Activated T-helper 1 cell treated with anti-CD3 and anti-CD28 coated beads, Interleukin-12 subunit alpha, Interleukin-12 subunit beta, Interleukin-2, Interleukin-4 antibody, amounts not matched to agents 30 ng/mL and 10 ng/mL and 1 ng/mL, durations not matched to agents 14 hours and 24 hours and 36 hours (primary cell): ENCODE data around the gene ZBED4. TPM values are rescaled to one million over a fixed set of nuclear protein-coding genes. Genes with fewer than 3 reads are reported as not detected.

Experiments used
- DNase-seq: peaks from one replicate; pipeline ENCODE4 v3.0.0; 2021; ENCODE audit warnings: low spot score
- H3K27ac Mint-ChIP-seq: one replicate; pipeline ENCODE4 v1.8.0; 2021; ENCODE audit warnings: mild to moderate bottlenecking, mixed read lengths
- H3K27me3 Mint-ChIP-seq: one replicate; pipeline ENCODE4 v1.8.0; 2022; ENCODE audit warnings: mild to moderate bottlenecking, moderate library complexity, mixed read lengths; ENCODE audit not compliant: insufficient read depth
- H3K36me3 Mint-ChIP-seq: one replicate; pipeline ENCODE4 v1.8.0; 2021; ENCODE audit warnings: low read depth, mixed read lengths
- H3K4me1 Mint-ChIP-seq: one replicate; pipeline ENCODE4 v1.8.0; 2021; ENCODE audit warnings: low read depth, mixed read lengths
- H3K4me3 Mint-ChIP-seq: one replicate; pipeline ENCODE4 v1.8.0; 2021; ENCODE audit warnings: mild to moderate bottlenecking, moderate library complexity, mixed read lengths
- H3K9me3 Mint-ChIP-seq: one replicate; pipeline ENCODE4 v1.8.0; 2021; ENCODE audit warnings: mixed read lengths
- intact Hi-C: fragments of 100-400 bp; cut with micrococcal nuclease; formaldehyde crosslinking; loops from one replicate; pipeline ENCODE4 v1.15.1; 2024
- total RNA-seq: library from RNA; stranded (reverse); gene quantifications from 2 replicates; pipeline ENCODE4 v1.2.3, GENCODE V29; 2022

ZBED4 gene
- total RNA-seq, 1 donor from 2014 or later = 19.4 TPM

GRCh38 chr22:49928555-49929210, 75.0 kb downstream of the ZBED4 start:
- no peak overlapping the region for H3K27ac Mint-ChIP-seq
- intact Hi-C loops = loop anchor here (1.0 to 5.0 kb wide), 4 partner anchors 34 to 281 kb away; partner anchors contain the start of gene PIM3
- H3K4me3 Mint-ChIP-seq = no peak overlapping the region
- peaks cover 15% of the 10 kb centered on the region for H3K36me3 Mint-ChIP-seq
- H3K4me1 Mint-ChIP-seq = peaks cover 32% of the 10 kb centered on the region
- H3K9me3 Mint-ChIP-seq = no peaks in the 10 kb centered on the region
- DNase-seq = no peak
- H3K27me3 Mint-ChIP-seq = no peaks in the 10 kb centered on the region

DNA sequence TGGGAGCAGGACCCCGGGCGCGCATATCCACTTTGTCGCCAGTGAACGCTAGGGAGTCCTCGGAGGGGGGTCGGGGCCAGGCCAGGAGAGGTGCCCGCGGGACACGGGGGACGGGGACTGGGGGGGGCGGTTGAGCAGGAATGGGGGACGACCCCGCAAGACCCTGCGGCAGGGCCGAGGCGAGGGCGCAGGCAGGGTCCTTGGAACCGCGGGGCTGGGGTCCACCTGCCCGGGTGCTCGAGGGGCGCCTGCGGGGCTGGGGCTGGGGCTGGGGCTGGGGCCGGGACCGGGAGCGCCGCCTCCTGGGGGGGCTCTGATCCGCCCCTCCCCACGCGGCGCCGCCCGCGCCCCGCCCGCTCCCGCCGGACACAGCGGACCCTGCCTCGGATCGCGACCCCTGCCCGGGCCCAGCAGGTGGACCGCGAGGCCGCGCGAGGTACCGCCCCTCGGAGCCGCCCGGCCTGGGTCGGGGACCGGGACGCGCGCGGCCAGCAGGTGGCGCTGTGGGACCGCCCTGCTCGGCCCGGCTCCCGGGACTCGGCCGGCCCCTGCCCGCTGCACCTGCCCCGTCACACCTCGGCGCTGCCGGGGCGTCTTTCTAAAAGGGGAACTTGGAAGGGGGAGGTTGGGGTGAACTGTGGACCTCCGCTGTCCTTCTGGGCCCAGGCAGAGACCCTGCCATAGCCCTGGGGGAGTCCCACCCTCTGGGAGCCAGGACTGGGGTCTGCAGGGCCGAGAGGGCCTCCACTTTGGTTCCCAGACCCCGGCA, 75.8 kb downstream of the ZBED4 start:
- peak; percentile 75 for DNase-seq
- H3K36me3 Mint-ChIP-seq = peaks cover 10% of the 10 kb centered on the region
- H3K27ac Mint-ChIP-seq = no peak overlapping the region
- H3K4me1 Mint-ChIP-seq = peaks cover 32% of the 10 kb centered on the region
- no peaks in the 10 kb centered on the region for H3K27me3 Mint-ChIP-seq
- intact Hi-C loops = loop anchor here (1.0 to 5.0 kb wide), 4 partner anchors 33 to 280 kb away; partner anchors contain the start of gene PIM3
- no peak overlapping the region for H3K4me3 Mint-ChIP-seq
- no peaks in the 10 kb centered on the region for H3K9me3 Mint-ChIP-seq

- intact Hi-C loops = loop anchor here (1.0 to 5.0 kb wide), 4 partner anchors 32 to 279 kb away; partner anchors contain the start of gene PIM3
- H3K4me3 Mint-ChIP-seq = no peak overlapping the region
These were observed 76.4 kb downstream of the ZBED4 start for GRCh38 chr22:49929994-49930575.

GRCh38 chr22:49930596-49931412, 77.2 kb downstream of the ZBED4 start:
- H3K27ac Mint-ChIP-seq = peak overlapping the region; percentile 47
- no peaks in the 10 kb centered on the region for H3K9me3 Mint-ChIP-seq
- no peaks in the 10 kb centered on the region for H3K27me3 Mint-ChIP-seq

More at GRCh38 chr22:49929994-49930575, 76.4 kb downstream of the ZBED4 start:
- Mint-ChIP-seq H3K9me3 (no peaks in the 10 kb centered on the region), H3K27me3 (no peaks in the 10 kb centered on the region), H3K36me3 (peaks cover 9% of the 10 kb centered on the region), H3K4me1 (peaks cover 31% of the 10 kb centered on the region), H3K27ac (no peak overlapping the region)
- no peak for DNase-seq

DNA sequence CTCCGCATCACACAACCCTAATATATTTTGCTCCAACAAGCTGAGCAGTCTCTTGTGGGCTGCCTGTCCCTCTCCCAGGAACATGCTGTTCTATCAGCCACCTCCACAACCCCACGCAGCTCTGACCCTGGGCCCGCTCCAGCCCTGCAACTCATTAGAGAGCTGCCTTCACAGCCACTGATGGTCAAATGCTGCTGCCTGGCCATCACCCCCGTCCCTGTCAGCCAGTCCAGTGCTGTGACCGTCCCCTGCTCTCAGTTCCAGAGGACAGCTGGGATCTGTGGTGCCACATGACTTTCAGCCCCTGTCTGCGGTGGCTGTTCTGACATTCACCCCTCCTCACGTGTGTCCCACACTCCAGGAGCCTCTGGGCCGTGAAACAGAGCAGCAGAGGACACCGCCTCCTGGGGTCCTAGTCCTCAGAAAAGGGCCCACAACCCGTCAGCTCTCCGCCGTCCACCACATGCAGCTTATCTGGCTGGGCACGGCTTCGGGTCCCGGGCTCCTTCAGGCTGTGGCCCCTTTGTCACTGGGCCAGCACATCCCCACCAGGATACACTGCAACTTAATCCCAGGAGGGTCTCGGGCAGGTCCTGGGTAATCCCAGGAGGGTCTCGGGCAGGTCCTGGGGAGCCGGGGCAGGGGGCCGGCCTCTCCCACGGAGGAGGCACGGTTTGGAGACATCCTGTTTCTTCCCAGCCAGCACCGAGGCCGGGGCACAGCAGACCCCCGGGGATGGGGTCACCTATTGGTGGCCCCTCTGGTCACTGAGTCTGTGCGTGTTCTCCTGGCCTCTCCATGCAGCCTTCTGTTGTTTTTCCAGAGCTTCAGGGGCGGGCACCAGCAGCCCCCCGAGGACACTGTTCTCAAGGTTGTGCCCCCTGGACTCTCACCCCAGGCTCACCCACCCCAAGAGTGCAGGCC, 79.9 kb downstream of the ZBED4 start:
- H3K4me3 Mint-ChIP-seq = peak overlapping the region; percentile 72
- H3K27ac Mint-ChIP-seq = peak overlapping the region; percentile 77
- no peak for DNase-seq
- H3K9me3 Mint-ChIP-seq = no peaks in the 10 kb centered on the region
- no peaks in the 10 kb centered on the region for H3K27me3 Mint-ChIP-seq
- intact Hi-C loops = no loop called here
- H3K36me3 Mint-ChIP-seq = no peaks in the 10 kb centered on the region
- H3K4me1 Mint-ChIP-seq = peaks cover 17% of the 10 kb centered on the region

More at GRCh38 chr22:49930596-49931412, 77.2 kb downstream of the ZBED4 start:
- H3K4me3 Mint-ChIP-seq = peak overlapping the region; percentile 60
- no peak for DNase-seq
- peaks cover 24% of the 10 kb centered on the region for H3K4me1 Mint-ChIP-seq
- intact Hi-C loops = loop anchor here (1.0 kb wide), 1 partner anchor 164 kb away; no protein-coding TSS in a partner anchor
- H3K36me3 Mint-ChIP-seq = peaks cover 3% of the 10 kb centered on the region

DNA sequence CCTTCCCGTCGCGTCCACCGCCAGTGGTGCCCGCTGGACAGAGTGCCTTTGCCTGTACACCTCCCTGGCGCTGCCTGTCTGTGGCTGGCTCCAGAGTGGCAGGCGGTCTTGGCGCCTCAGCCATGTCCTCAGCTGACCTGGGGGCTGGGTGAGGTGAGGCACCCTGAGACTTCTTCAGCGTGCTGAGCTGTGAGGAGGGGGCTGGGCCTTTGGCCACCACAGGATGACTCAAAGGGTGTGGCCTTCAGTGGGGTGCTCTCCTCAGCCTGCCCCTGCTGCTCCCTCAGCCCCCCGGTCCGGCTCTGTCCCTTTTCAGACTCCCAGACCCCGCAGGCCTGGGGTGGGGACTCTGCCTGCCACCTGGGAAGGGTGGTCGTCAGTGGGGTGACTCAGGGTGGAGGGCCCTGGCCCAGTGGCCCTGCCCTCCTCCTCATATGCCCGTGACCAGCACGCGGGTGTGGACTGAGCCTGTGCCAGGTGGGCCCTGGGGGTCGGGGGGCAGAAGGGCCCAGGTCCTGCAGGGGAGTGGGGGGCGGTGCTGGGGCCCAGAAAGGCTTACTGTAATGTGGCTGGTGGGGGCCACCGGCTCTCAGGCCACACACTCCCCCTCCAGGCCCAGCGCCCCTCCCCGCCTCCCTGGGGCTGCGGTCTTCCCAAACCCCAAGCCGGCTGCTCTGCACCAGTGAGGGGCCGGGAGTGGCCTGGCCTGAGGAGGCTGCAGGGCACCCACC, 80.7 kb downstream of the ZBED4 start:
- intact Hi-C loops = no loop called here
- Mint-ChIP-seq H3K27ac (peak overlapping the region; percentile 77), H3K4me1 (peaks cover 17% of the 10 kb centered on the region), H3K36me3 (no peaks in the 10 kb centered on the region), H3K27me3 (no peaks in the 10 kb centered on the region), H3K9me3 (no peaks in the 10 kb centered on the region), H3K4me3 (peak overlapping the region; percentile 72)
- no peak for DNase-seq

GRCh38 chr22:49934891-49935557, 81.4 kb downstream of the ZBED4 start:
- peaks cover 17% of the 10 kb centered on the region for H3K4me1 Mint-ChIP-seq
- intact Hi-C loops = loop anchor here (5.0 kb wide), 1 partner anchor 257 kb away; no protein-coding TSS in a partner anchor
- no peaks in the 10 kb centered on the region for H3K9me3 Mint-ChIP-seq
- H3K36me3 Mint-ChIP-seq = no peaks in the 10 kb centered on the region
- H3K27me3 Mint-ChIP-seq = no peaks in the 10 kb centered on the region
- peak overlapping the region; percentile 66 for H3K4me3 Mint-ChIP-seq
- no peak overlapping the region for H3K27ac Mint-ChIP-seq
- DNase-seq = peak; percentile 88

DNA sequence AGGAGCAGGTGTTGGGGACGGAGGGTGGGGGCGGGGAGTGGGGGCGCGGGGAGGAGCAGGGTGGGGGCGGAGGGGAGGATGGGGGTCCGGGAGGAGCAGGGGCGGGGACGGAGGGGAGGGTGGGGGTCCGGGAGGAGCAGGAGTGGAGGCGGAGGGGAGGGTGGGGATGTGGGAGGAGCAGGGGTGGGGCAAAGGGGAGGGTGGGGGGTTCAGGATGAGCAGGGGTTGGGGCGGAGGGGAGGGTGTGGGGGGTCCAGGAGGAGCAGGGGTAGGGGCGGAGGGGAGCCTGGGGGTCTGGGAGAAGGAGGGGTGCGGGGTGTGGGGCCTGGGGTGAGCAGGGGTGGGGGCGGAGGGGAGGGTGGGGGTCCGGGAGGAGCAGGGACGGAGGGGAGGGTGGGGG, 81.9 kb downstream of the ZBED4 start:
- Mint-ChIP-seq H3K9me3 (no peaks in the 10 kb centered on the region), H3K27me3 (no peaks in the 10 kb centered on the region), H3K27ac (peak overlapping the region; percentile 48), H3K4me3 (peak overlapping the region; percentile 42), H3K4me1 (peaks cover 14% of the 10 kb centered on the region), H3K36me3 (no peaks in the 10 kb centered on the region)
- DNase-seq = no peak
- intact Hi-C loops = loop anchor here (5.0 kb wide), 1 partner anchor 257 kb away; no protein-coding TSS in a partner anchor

DNA sequence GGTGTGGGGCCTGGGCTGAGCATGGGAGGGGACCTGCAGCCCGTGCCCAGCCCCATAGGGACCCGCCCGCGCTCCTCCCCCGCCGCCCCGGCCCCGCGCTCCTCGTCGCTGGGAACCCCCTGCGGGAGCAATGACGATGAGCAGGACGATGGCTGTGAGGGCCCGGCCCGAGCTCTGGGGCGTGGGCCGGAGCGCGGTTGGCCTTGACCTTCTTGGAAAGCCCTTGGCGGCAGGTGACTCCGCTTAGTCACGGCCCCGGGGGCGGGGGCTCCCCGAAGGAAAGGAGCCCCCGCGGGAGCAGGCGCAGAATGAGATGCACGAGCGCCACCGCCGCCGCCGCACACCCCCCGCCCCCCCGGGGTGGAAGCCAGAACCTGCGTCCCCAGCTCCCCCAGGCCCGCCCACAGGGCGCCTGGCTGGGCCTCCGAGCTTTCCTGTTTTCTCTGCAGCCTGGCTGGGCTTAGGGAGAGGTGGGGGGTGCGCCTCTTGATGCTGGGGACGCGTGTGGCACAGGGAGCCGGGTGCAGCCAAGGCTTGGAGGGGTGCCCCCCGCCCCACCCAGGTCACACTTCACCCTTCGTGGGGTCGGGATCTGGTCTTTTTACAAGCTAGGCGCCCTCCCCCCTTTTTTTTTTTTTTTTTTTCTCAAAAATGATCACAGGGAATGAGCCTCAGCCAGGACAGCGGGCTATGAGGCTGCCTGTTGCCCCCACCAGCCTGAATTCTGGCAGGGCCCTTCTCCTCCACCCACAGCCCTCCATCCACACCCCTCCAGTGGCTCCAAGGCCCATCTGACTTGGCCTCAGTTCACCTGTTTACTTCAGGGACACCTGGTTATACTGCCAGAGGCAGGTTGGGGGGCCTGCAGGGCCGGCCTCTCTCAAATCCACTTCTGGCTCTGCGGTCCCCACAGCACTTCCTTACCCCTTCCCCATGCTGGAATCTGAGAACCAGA, 82.7 kb downstream of the ZBED4 start:
- Mint-ChIP-seq H3K36me3 (no peaks in the 10 kb centered on the region), H3K9me3 (no peaks in the 10 kb centered on the region), H3K27me3 (no peaks in the 10 kb centered on the region), H3K27ac (peak overlapping the region; percentile 79), H3K4me1 (peaks cover 7% of the 10 kb centered on the region), H3K4me3 (peak overlapping the region; percentile 71)
- intact Hi-C loops = loop anchor here (1.0 to 5.0 kb wide), 6 partner anchors 18 to 256 kb away; partner anchors contain the start of genes ALG12, CRELD2 and PIM3
- DNase-seq = peak; percentile 91
